Effector memory CD8-positive, alpha-beta T cell (primary cell): ENCODE measurements around the gene OXCT2.
"Not testable (repeated sequence)": the region's sequence is repeated elsewhere in the genome, so short reads cannot be mapped to it uniquely, and the experiment has no call there.

Source experiments
- ATAC-seq: fragments of 150-1000 bp; cut with Tn5 transposase; replicated peaks from 2 replicates; pipeline ENCODE4 v1.10.0; 2021; ENCODE audit warnings: mild to moderate bottlenecking, moderate library complexity
- DNase-seq, 3 experiments: peaks; one replicate each; pipeline ENCODE4 v3.0.0; 2021
- H3K27ac Mint-ChIP-seq, 2 donors: one replicate each; pipeline ENCODE4 v1.8.0; 2022; ENCODE audit warnings: mild to moderate bottlenecking in 2 of 2, mixed read lengths in 2 of 2, moderate library complexity in 2 of 2
- H3K27me3 Mint-ChIP-seq, 2 donors: one replicate each; pipeline ENCODE4 v1.8.0; 2022; ENCODE audit warnings: mixed read lengths in 2 of 2
- H3K36me3 Mint-ChIP-seq: one replicate; pipeline ENCODE4 v1.8.0; 2022; ENCODE audit warnings: mild to moderate bottlenecking, moderate library complexity, mixed read lengths; ENCODE audit not compliant: insufficient read depth
- H3K4me1 Mint-ChIP-seq, 2 donors: one replicate each; pipeline ENCODE4 v1.8.0; 2022; ENCODE audit warnings: low read depth in 2 of 2, mixed read lengths in 2 of 2
- H3K4me3 Mint-ChIP-seq, 2 donors: one replicate each; pipeline ENCODE4 v1.8.0; 2022; ENCODE audit warnings: mild to moderate bottlenecking in 2 of 2, mixed read lengths in 2 of 2, moderate library complexity in 2 of 2
- H3K9me3 Mint-ChIP-seq, 2 donors: one replicate each; pipeline ENCODE4 v1.8.0; 2022; ENCODE audit warnings: mixed read lengths in 2 of 2

OXCT2 gene

GRCh38 chr1:39779821-39780220, 8.7 kb upstream of the OXCT2 start:
- no peak overlapping the region for H3K4me3 Mint-ChIP-seq

GRCh38 chr1:39779137-39779536, 8.0 kb upstream of the OXCT2 start:
- Mint-ChIP-seq H3K4me3 (no peak overlapping the region), H3K36me3 (peaks cover 5% of the 10 kb centered on the region), H3K27ac (no peak overlapping the region), H3K9me3 (no peaks in the 10 kb centered on the region), H3K27me3 (peaks cover 0 to 6% of the 10 kb centered on the region in 2 donors), H3K4me1 (peaks cover 0 to 2% of the 10 kb centered on the region in 2 donors)
- ATAC-seq: no peak
- DNase-seq: no peak

More at GRCh38 chr1:39779821-39780220, 8.7 kb upstream of the OXCT2 start:
- H3K27ac Mint-ChIP-seq: no peak overlapping the region
- peaks cover 0 to 2% of the 10 kb centered on the region in 2 donors for H3K4me1 Mint-ChIP-seq
- ATAC-seq (no peak), DNase-seq (no peak)
- peaks cover 5% of the 10 kb centered on the region for H3K36me3 Mint-ChIP-seq
- H3K27me3 Mint-ChIP-seq: peaks cover 0 to 6% of the 10 kb centered on the region in 2 donors
- H3K9me3 Mint-ChIP-seq: no peaks in the 10 kb centered on the region

GRCh38 chr1:39778463-39779099, 7.4 kb upstream of the OXCT2 start:
- not testable (repeated sequence) for ATAC-seq, H3K27ac Mint-ChIP-seq, H3K4me1 Mint-ChIP-seq, H3K9me3 Mint-ChIP-seq, DNase-seq, H3K27me3 Mint-ChIP-seq, H3K4me3 Mint-ChIP-seq, H3K36me3 Mint-ChIP-seq

- H3K27me3 Mint-ChIP-seq, H3K4me3 Mint-ChIP-seq, H3K27ac Mint-ChIP-seq, ATAC-seq, DNase-seq, H3K4me1 Mint-ChIP-seq, H3K36me3 Mint-ChIP-seq, H3K9me3 Mint-ChIP-seq: not testable (repeated sequence)
Measured at GRCh38 chr1:39777896-39778295, 6.7 kb upstream of the OXCT2 start.

GRCh38 chr1:39777306-39777705, 6.2 kb upstream of the OXCT2 start:
- no peak for DNase-seq
- Mint-ChIP-seq H3K9me3 (no peaks in the 10 kb centered on the region), H3K27ac (no peak overlapping the region), H3K27me3 (peaks cover 0 to 6% of the 10 kb centered on the region in 2 donors), H3K36me3 (peaks cover 5% of the 10 kb centered on the region), H3K4me1 (peaks cover 0 to 2% of the 10 kb centered on the region in 2 donors), H3K4me3 (no peak overlapping the region)
- no peak for ATAC-seq

GRCh38 chr1:39776886-39777285, 5.7 kb upstream of the OXCT2 start:
- DNase-seq (no peak), ATAC-seq (no peak)
- Mint-ChIP-seq H3K4me1 (peaks cover 0 to 2% of the 10 kb centered on the region in 2 donors), H3K36me3 (peaks cover 5% of the 10 kb centered on the region), H3K27me3 (peaks cover 0 to 6% of the 10 kb centered on the region in 2 donors), H3K27ac (no peak overlapping the region), H3K9me3 (no peaks in the 10 kb centered on the region), H3K4me3 (no peak overlapping the region)

GRCh38 chr1:39776400-39776713, 5.2 kb upstream of the OXCT2 start:
- ATAC-seq: no peak
- H3K27me3 Mint-ChIP-seq: peaks cover 0 to 6% of the 10 kb centered on the region in 2 donors
- H3K4me1 Mint-ChIP-seq: peaks cover 0 to 2% of the 10 kb centered on the region in 2 donors
- H3K4me3 Mint-ChIP-seq: no peak overlapping the region
- H3K36me3 Mint-ChIP-seq: peaks cover 5% of the 10 kb centered on the region
- no peaks in the 10 kb centered on the region for H3K9me3 Mint-ChIP-seq
- no peak for DNase-seq
- H3K27ac Mint-ChIP-seq: no peak overlapping the region

GRCh38 chr1:39775676-39776399, 4.7 kb upstream of the OXCT2 start:
- not testable (repeated sequence) for H3K27ac Mint-ChIP-seq, DNase-seq, H3K9me3 Mint-ChIP-seq, ATAC-seq, H3K36me3 Mint-ChIP-seq, H3K27me3 Mint-ChIP-seq, H3K4me3 Mint-ChIP-seq, H3K4me1 Mint-ChIP-seq

GRCh38 chr1:39775141-39775540, 4.0 kb upstream of the OXCT2 start:
- H3K4me3 Mint-ChIP-seq, ATAC-seq, H3K36me3 Mint-ChIP-seq, H3K27ac Mint-ChIP-seq, H3K4me1 Mint-ChIP-seq, H3K27me3 Mint-ChIP-seq, H3K9me3 Mint-ChIP-seq, DNase-seq: not testable (repeated sequence)

GRCh38 chr1:39773369-39773979, 2.3 kb upstream of the OXCT2 start:
- H3K4me3 Mint-ChIP-seq, H3K36me3 Mint-ChIP-seq, H3K27me3 Mint-ChIP-seq, H3K9me3 Mint-ChIP-seq, H3K27ac Mint-ChIP-seq, H3K4me1 Mint-ChIP-seq, DNase-seq: not testable (repeated sequence)
- peak; percentile 33 for ATAC-seq

- not testable (repeated sequence) for H3K4me3 Mint-ChIP-seq, H3K9me3 Mint-ChIP-seq, DNase-seq, H3K27ac Mint-ChIP-seq, H3K4me1 Mint-ChIP-seq, H3K36me3 Mint-ChIP-seq, H3K27me3 Mint-ChIP-seq
- ATAC-seq: peak; percentile 73
Measured at GRCh38 chr1:39770100-39771021, 787 bp downstream of the OXCT2 start.

- H3K9me3 Mint-ChIP-seq, DNase-seq, ATAC-seq, H3K4me3 Mint-ChIP-seq, H3K36me3 Mint-ChIP-seq, H3K27me3 Mint-ChIP-seq, H3K4me1 Mint-ChIP-seq, H3K27ac Mint-ChIP-seq: not testable (repeated sequence)
Measured at GRCh38 chr1:39769502-39769901, 1.6 kb downstream of the OXCT2 start.

- H3K27ac Mint-ChIP-seq, H3K9me3 Mint-ChIP-seq, H3K27me3 Mint-ChIP-seq, DNase-seq, H3K36me3 Mint-ChIP-seq, H3K4me3 Mint-ChIP-seq, ATAC-seq, H3K4me1 Mint-ChIP-seq: not testable (repeated sequence)
Measured at GRCh38 chr1:39766466-39766865, 4.7 kb downstream of the OXCT2 start.
